ENCODE measurements around the gene PPP2R1B.

PPP2R1B gene

GRCh38 chr11:111733611-111734088, 32.5 kb downstream of the PPP2R1B start:
- DNase-seq (no peak), ATAC-seq (ENCODE audit: insufficient read depth, low read depth) (peak; percentile 10; the same call in 1 of the 3 replicates)
- no peak overlapping the region for H2AFZ ChIP-seq (ENCODE audit: low read depth, low read length)
- H4K20me1 ChIP-seq (ENCODE audit: insufficient read depth, low read length): peaks cover 7% of the 10 kb centered on the region
- no peaks in the 10 kb centered on the region for H3K27me3 ChIP-seq (ENCODE audit: insufficient read depth, low read length, poor library complexity)
- H3K4me2 ChIP-seq (ENCODE audit: insufficient read depth, low read length): no peak overlapping the region
- TF ChIP-seq CTCF (IDR thresholded peaks at IDR 0.05; ENCODE audit: borderline replicate concordance, extremely low read depth, low read length, poor library complexity, severe bottlenecking) (no peak), EZH2 (IDR thresholded peaks at IDR 0.05; ENCODE audit: borderline replicate concordance, low read depth, low read length, severe bottlenecking) (no peak)
- H3K4me1 ChIP-seq (ENCODE audit: insufficient read depth, low read length): no peaks in the 10 kb centered on the region
- H3K79me2 ChIP-seq (ENCODE audit: insufficient read depth, low read length): no peaks in the 10 kb centered on the region
- no peaks in the 10 kb centered on the region for H3K9me3 ChIP-seq (ENCODE audit: insufficient read depth, low read length, severe bottlenecking)
- H3K36me3 ChIP-seq (ENCODE audit: insufficient read depth, low read length): peaks cover 29% of the 10 kb centered on the region
- no peak overlapping the region for H3K4me3 ChIP-seq (ENCODE audit: low read depth in 1 of 2, low read length in 2 of 2)
- no peak overlapping the region for H3K9ac ChIP-seq (ENCODE audit: low read depth, low read length)
- no peak overlapping the region for H3K27ac ChIP-seq (ENCODE audit: low read length)

- TF ChIP-seq EZH2 (IDR thresholded peaks at IDR 0.05; ENCODE audit: borderline replicate concordance, low read depth, low read length, severe bottlenecking): no peak
- TF ChIP-seq CTCF (IDR thresholded peaks at IDR 0.05; ENCODE audit: borderline replicate concordance, extremely low read depth, low read length, poor library complexity, severe bottlenecking): no peak
- no peaks in the 10 kb centered on the region for H3K4me1 ChIP-seq (ENCODE audit: insufficient read depth, low read length)
- peaks cover 23% of the 10 kb centered on the region for H3K36me3 ChIP-seq (ENCODE audit: insufficient read depth, low read length)
- H4K20me1 ChIP-seq (ENCODE audit: insufficient read depth, low read length): peaks cover 7% of the 10 kb centered on the region
- H3K27ac ChIP-seq (ENCODE audit: low read length): no peak overlapping the region
- H3K9me3 ChIP-seq (ENCODE audit: insufficient read depth, low read length, severe bottlenecking): no peaks in the 10 kb centered on the region
- no peak for DNase-seq
- H3K9ac ChIP-seq (ENCODE audit: low read depth, low read length): no peak overlapping the region
- no peak overlapping the region for H2AFZ ChIP-seq (ENCODE audit: low read depth, low read length)
- ATAC-seq (ENCODE audit: insufficient read depth, low read depth): no peak
- no peaks in the 10 kb centered on the region for H3K27me3 ChIP-seq (ENCODE audit: insufficient read depth, low read length, poor library complexity)
- H3K79me2 ChIP-seq (ENCODE audit: insufficient read depth, low read length): no peaks in the 10 kb centered on the region
- H3K4me3 ChIP-seq (ENCODE audit: low read depth in 1 of 2, low read length in 2 of 2): no peak overlapping the region
- H3K4me2 ChIP-seq (ENCODE audit: insufficient read depth, low read length): no peak overlapping the region
These were observed 33.2 kb downstream of the PPP2R1B start for GRCh38 chr11:111733016-111733415.

GRCh38 chr11:111731821-111732220, 34.4 kb downstream of the PPP2R1B start:
- Histone ChIP-seq H4K20me1 (ENCODE audit: insufficient read depth, low read length) (peaks cover 7% of the 10 kb centered on the region), H3K36me3 (ENCODE audit: insufficient read depth, low read length) (peaks cover 21% of the 10 kb centered on the region), H3K4me2 (ENCODE audit: insufficient read depth, low read length) (no peak overlapping the region), H3K27me3 (ENCODE audit: insufficient read depth, low read length, poor library complexity) (no peaks in the 10 kb centered on the region), H3K4me3 (ENCODE audit: low read depth in 1 of 2, low read length in 2 of 2) (no peak overlapping the region), H3K27ac (ENCODE audit: low read length) (no peak overlapping the region), H3K79me2 (ENCODE audit: insufficient read depth, low read length) (no peaks in the 10 kb centered on the region), H2AFZ (ENCODE audit: low read depth, low read length) (no peak overlapping the region), H3K9me3 (ENCODE audit: insufficient read depth, low read length, severe bottlenecking) (no peaks in the 10 kb centered on the region), H3K9ac (ENCODE audit: low read depth, low read length) (no peak overlapping the region), H3K4me1 (ENCODE audit: insufficient read depth, low read length) (no peaks in the 10 kb centered on the region)
- TF ChIP-seq CTCF (IDR thresholded peaks at IDR 0.05; ENCODE audit: borderline replicate concordance, extremely low read depth, low read length, poor library complexity, severe bottlenecking) (no peak), EZH2 (IDR thresholded peaks at IDR 0.05; ENCODE audit: borderline replicate concordance, low read depth, low read length, severe bottlenecking) (no peak)
- ATAC-seq (ENCODE audit: insufficient read depth, low read depth): no peak
- DNase-seq: no peak

Data from DND-41 (cell line).